HG02610 (cell line): ENCODE results near the gene MCM9.

Experiments used
- ATAC-seq: cut with Tn5 transposase; IDR thresholded peaks from one replicate; pipeline ENCODE4 v1.9.1; 2021; ENCODE audit warnings: mild to moderate bottlenecking, moderate library complexity; ENCODE audit not compliant: unreplicated experiment

Gene MCM9

GRCh38 chr6:118894425-118895260, 40.3 kb downstream of the MCM9 start:
- peak; percentile 42 for ATAC-seq

GRCh38 chr6:118893807-118894424, 41.0 kb downstream of the MCM9 start, which contains the start of gene ASF1A:
ASF1A (plus strand) TSS chr6:118894152; CDS start chr6:118894414, 262 bp downstream.
- ATAC-seq, result peak; percentile 71

GRCh38 chr6:118893064-118893806, 41.7 kb downstream of the MCM9 start:
- peak; percentile 3 for ATAC-seq

- no peak for ATAC-seq
Observed at GRCh38 chr6:118892355-118892991, 42.5 kb downstream of the MCM9 start.

GRCh38 chr6:118890997-118891790, 43.8 kb downstream of the MCM9 start:
- peak; percentile 11 for ATAC-seq

GRCh38 chr6:118889163-118889562, 45.8 kb downstream of the MCM9 start:
- ATAC-seq, result no peak

GRCh38 chr6:118886641-118887040, 48.3 kb downstream of the MCM9 start:
- no peak for ATAC-seq

- ATAC-seq, result no peak
Observed at GRCh38 chr6:118882314-118882905, 52.5 kb downstream of the MCM9 start.

- ATAC-seq, result peak; percentile 81
Observed at GRCh38 chr6:118881440-118882313, 53.3 kb downstream of the MCM9 start.

- no peak for ATAC-seq
Observed at GRCh38 chr6:118877806-118878205, 57.2 kb downstream of the MCM9 start.

- ATAC-seq, result no peak
Observed at GRCh38 chr6:118876814-118877213, 58.1 kb downstream of the MCM9 start.

- no peak for ATAC-seq
Observed at GRCh38 chr6:118876198-118876597, 58.8 kb downstream of the MCM9 start.

- no peak for ATAC-seq
Observed at GRCh38 chr6:118875672-118876071, 59.3 kb downstream of the MCM9 start.

- no peak for ATAC-seq
Observed at GRCh38 chr6:118873239-118873638, 61.7 kb downstream of the MCM9 start.

GRCh38 chr6:118872726-118873125, 62.2 kb downstream of the MCM9 start:
- no peak for ATAC-seq

- no peak for ATAC-seq
Observed at GRCh38 chr6:118872318-118872717, 62.6 kb downstream of the MCM9 start.

- no peak for ATAC-seq
Observed at GRCh38 chr6:118871331-118871730, 63.6 kb downstream of the MCM9 start.

GRCh38 chr6:118869894-118870589, 64.9 kb downstream of the MCM9 start:
- ATAC-seq, result no peak
